ENCODE results near the gene GCNT1. TPM values are rescaled to one million over a fixed set of nuclear protein-coding genes. Genes with fewer than 3 reads are reported as not detected.
"Not testable (repeated sequence)": the region's sequence is repeated elsewhere in the genome, so short reads cannot be mapped to it uniquely, and the experiment has no call there.

Gene GCNT1
- total RNA-seq, 2 donors from 2014 or later: 3.1 to 3.8 TPM

DNA sequence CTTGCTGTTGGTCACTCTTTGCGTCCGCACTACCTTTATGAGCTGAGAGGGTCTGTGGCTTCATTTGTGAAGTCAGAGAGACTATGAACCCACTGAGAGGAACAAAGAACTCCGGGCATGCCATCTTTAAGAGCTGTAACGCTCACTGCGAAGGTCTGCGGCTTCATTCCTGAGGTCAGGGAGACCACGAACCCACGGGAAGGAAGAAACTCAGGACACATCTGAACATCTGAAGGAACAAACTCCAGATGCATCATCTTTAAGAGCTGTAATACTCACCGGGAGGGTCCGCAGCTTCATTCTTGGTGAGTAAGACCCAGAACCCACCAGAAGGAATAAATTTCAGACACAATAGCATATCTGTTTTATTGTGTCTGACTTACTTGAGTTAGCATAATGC, 19.2 kb downstream of the GCNT1 start:
- Histone ChIP-seq H3K27ac (no peak overlapping the region), H3K4me1 (replicated peaks) (no peaks in the 10 kb centered on the region), H3K4me3 (no peak overlapping the region), H3K9me3 (no peaks in the 10 kb centered on the region), H3K36me3 (no peaks in the 10 kb centered on the region), H3K27me3 (replicated peaks; ENCODE audit: insufficient read depth) (no peaks in the 10 kb centered on the region)
- TF ChIP-seq POLR2A (IDR thresholded peaks at IDR 0.05): no peak
- TF ChIP-seq, protein P1, sequence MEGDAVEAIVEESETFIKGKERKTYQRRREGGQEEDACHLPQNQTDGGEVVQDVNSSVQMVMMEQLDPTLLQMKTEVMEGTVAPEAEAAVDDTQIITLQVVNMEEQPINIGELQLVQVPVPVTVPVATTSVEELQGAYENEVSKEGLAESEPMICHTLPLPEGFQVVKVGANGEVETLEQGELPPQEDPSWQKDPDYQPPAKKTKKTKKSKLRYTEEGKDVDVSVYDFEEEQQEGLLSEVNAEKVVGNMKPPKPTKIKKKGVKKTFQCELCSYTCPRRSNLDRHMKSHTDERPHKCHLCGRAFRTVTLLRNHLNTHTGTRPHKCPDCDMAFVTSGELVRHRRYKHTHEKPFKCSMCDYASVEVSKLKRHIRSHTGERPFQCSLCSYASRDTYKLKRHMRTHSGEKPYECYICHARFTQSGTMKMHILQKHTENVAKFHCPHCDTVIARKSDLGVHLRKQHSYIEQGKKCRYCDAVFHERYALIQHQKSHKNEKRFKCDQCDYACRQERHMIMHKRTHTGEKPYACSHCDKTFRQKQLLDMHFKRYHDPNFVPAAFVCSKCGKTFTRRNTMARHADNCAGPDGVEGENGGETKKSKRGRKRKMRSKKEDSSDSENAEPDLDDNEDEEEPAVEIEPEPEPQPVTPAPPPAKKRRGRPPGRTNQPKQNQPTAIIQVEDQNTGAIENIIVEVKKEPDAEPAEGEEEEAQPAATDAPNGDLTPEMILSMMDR (IDR thresholded peaks at IDR 0.05): no peak
- no peak for TF ChIP-seq POLR2AphosphoS5 (IDR thresholded peaks at IDR 0.05)
- intact Hi-C loops (cut with DNase I): no loop called here
- DNase-seq (ENCODE audit: low spot score): no peak
- 94% methylated on average over 10 of the region's 10 CpGs for WGBS

DNA sequence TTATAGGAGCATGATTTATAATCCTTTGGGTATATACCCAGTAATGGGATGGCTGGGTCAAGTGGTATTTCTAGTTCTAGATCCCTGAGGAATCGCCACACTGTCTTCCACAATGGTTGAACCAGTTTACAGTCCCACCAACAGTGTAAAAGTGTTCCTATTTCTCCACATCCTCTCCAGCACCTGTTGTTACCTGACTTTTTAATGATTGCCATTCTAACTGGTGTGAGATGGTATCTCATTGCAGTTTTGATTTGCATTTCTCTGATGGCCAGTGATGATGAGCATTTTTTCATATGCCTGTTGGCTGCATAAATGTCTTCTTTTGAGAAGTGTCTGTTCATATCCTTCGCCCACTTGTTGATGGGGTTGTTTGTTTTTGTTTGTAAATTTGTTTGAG, 20.4 kb downstream of the GCNT1 start:
- H3K4me1 ChIP-seq (replicated peaks); H3K4me3 ChIP-seq; H3K9me3 ChIP-seq; intact Hi-C loops (cut with DNase I); H3K27ac ChIP-seq; H3K36me3 ChIP-seq; DNase-seq (ENCODE audit: low spot score); H3K27me3 ChIP-seq (replicated peaks; ENCODE audit: insufficient read depth): not testable (repeated sequence)
- WGBS: 97% methylated on average over 2 of the region's 2 CpGs

DNA sequence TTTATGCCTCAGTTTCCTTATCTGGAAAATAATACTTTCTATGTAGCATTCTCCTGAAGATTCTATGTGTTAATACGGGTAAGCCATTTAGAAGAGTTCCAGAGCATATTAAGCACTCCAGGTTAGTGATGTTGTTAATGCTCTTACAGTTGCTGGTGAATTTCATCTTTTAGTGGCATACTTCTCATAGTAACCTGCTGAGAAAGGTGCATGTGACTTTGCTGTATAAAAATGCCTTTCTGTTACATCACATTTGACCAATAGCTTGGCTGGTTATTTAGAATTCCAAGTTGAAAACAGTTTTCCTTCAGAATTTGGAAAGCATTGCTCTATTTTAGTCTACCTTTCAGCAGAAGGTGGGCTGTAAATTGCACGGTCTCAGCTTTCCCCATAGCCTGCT, 27.2 kb downstream of the GCNT1 start:
- no peak overlapping the region for H3K4me3 ChIP-seq
- no peak for DNase-seq (ENCODE audit: low spot score)
- H3K9me3 ChIP-seq: no peaks in the 10 kb centered on the region
- H3K27ac ChIP-seq: no peak overlapping the region
- H3K4me1 ChIP-seq (replicated peaks): no peaks in the 10 kb centered on the region
- TF ChIP-seq POLR2A (IDR thresholded peaks at IDR 0.05): no peak
- no peak for TF ChIP-seq POLR2AphosphoS5 (IDR thresholded peaks at IDR 0.05)
- TF ChIP-seq, protein P1 (IDR thresholded peaks at IDR 0.05): no peak
- WGBS: 89% methylated on average over 2 of the region's 2 CpGs
- H3K36me3 ChIP-seq: no peaks in the 10 kb centered on the region
- no peaks in the 10 kb centered on the region for H3K27me3 ChIP-seq (replicated peaks; ENCODE audit: insufficient read depth)
- intact Hi-C loops (cut with DNase I): no loop called here

DNA sequence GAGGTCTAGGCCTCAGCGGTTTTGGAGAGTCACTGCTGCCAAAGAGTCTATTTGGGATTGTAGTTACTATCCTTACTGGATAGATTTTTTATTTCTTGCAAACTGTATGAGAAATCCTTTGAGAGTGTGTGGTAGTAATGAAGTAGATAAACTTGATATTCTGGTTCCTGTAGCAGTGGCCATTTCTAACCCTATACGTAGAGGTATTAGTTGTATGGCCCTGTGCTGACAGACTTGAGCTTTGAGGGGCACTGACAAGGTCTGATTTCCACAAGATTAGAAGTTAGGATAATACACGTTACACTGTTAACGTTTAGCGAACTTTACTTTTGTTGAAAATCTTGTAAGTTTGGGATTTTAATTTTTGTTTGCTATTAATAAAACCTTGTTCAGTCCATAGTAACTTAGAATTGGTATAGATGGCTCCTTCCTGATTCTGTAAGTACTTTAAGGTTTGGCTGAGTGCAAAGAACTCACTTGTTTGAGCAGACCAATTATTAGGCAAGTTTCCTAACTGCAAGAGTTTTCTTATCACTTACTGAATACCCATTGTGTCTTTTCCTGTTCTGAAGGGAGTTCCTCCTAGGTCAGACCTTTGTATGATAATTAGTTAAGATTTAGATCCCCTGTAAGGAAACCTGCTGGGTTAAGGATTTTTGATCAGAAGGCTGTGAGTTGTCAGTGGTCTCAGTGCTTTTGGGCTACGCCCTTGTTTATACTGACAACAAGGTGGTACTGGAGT, 31.4 kb downstream of the GCNT1 start:
- intact Hi-C loops (cut with DNase I): no loop called here
- no peaks in the 10 kb centered on the region for H3K36me3 ChIP-seq
- WGBS: 77% methylated on average over 6 of the region's 6 CpGs
- TF ChIP-seq POLR2AphosphoS5 (IDR thresholded peaks at IDR 0.05) (no peak), POLR2A (IDR thresholded peaks at IDR 0.05) (no peak)
- TF ChIP-seq, protein P1 (IDR thresholded peaks at IDR 0.05): no peak
- no peak for DNase-seq (ENCODE audit: low spot score)
- no peaks in the 10 kb centered on the region for H3K27me3 ChIP-seq (replicated peaks; ENCODE audit: insufficient read depth)
- no peaks in the 10 kb centered on the region for H3K4me1 ChIP-seq (replicated peaks)
- no peak overlapping the region for H3K27ac ChIP-seq
- H3K9me3 ChIP-seq: no peaks in the 10 kb centered on the region
- H3K4me3 ChIP-seq: no peak overlapping the region

DNA sequence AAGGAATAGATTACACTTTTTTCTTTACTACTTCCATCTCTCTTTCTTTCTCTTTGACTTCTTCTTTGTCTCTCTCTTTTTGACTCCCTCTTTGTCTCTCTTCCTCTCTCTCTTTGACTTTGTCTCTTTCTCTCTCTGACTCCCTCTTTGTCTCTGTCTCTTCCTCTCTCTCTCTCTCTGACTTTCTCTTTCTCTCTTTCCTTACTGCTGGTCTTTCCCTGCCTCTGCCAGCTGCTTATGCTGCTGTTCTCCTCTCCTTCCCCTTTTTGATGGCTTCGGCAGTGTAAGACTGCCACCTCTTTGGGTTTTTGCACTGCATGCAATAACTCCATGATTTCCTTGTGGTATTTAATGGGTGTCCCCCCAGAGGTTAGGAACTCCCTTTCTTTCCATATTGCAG, 32.1 kb downstream of the GCNT1 start:
- intact Hi-C loops (cut with DNase I): not testable (repeated sequence)

DNA sequence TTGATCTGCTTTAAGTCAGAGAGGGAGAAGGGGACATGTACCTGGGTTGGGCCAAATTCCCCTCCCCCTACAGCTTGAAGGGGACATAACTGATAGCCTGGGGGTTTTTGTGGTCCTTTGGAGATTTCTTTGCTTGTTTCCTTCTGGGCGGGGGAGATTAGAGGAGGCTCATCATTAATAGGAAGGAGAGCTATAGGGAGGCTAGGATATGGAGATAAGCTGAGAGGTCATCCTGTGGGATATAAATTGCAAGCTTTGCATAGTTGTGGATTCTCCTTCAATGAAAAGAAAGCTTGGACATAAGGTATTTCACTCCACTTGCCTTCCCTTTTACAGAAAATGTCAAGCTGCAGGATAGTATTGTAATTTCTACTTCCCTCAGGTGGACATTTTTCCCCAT, 34.5 kb downstream of the GCNT1 start:
- H3K4me3 ChIP-seq; H3K9me3 ChIP-seq; H3K27me3 ChIP-seq (replicated peaks; ENCODE audit: insufficient read depth); H3K27ac ChIP-seq; DNase-seq (ENCODE audit: low spot score); H3K36me3 ChIP-seq; H3K4me1 ChIP-seq (replicated peaks); intact Hi-C loops (cut with DNase I): not testable (repeated sequence)
- 92% methylated on average over 1 of the region's 1 CpG for WGBS

More for the DNA sequence above, 32.1 kb downstream of the GCNT1 start:
- H3K27me3 ChIP-seq (replicated peaks; ENCODE audit: insufficient read depth); H3K9me3 ChIP-seq; H3K4me1 ChIP-seq (replicated peaks); DNase-seq (ENCODE audit: low spot score); H3K27ac ChIP-seq; H3K4me3 ChIP-seq; H3K36me3 ChIP-seq: not testable (repeated sequence)
- 80% methylated on average over 1 of the region's 1 CpG for WGBS

All from prostate gland (tissue), 2 donors.